ENCODE results near the gene PSMA1. TPM values are rescaled to one million over a fixed set of nuclear protein-coding genes. Genes with fewer than 3 reads are reported as not detected.
"Not testable (repeated sequence)": the region's sequence is repeated elsewhere in the genome, so short reads cannot be mapped to it uniquely, and the experiment has no call there.

PSMA1 gene
- total and polyA plus RNA-seq, 2 of the 13 experiments (the other 11 are each of a cell fraction or from before 2014, with no cell fraction given): 188 to 229 TPM

- peak; percentile 56; the same call in 1 of the 2 replicates for TF ChIP-seq FOXP4 (CRISPR knock-in tag; IDR thresholded peaks at IDR 0.05)
- TF ChIP-seq ZNF253 (CRISPR knock-in tag; IDR thresholded peaks at IDR 0.05; ENCODE audit: borderline replicate concordance): no peak
- TF ChIP-seq ELF4 (CRISPR knock-in tag; IDR thresholded peaks at IDR 0.05; ENCODE audit: borderline replicate concordance): peak; percentile 64
- 0 out of 2 replicates have a peak, but pooled peaks have one; percentile 40 for TF ChIP-seq ZNF615 (CRISPR knock-in tag; IDR thresholded peaks at IDR 0.05; ENCODE audit: borderline replicate concordance)
- peak; percentile 85 for TF ChIP-seq ZNF510 (CRISPR knock-in tag; IDR thresholded peaks at IDR 0.05; ENCODE audit: low read depth)
- peak; percentile 78 for TF ChIP-seq ZNF770 (CRISPR knock-in tag; IDR thresholded peaks at IDR 0.05)
Measured at GRCh38 chr11:14519917-14520746, at the start of gene PSMA1 (continued).

- H3K4me2 ChIP-seq (ENCODE audit: low read depth, low read length); H3K36me3 ChIP-seq (replicated peaks in 1 of 2; ENCODE audit: control insufficient read depth in 1 of 2, insufficient read depth in 2 of 2, low read length in 2 of 2); H4K20me1 ChIP-seq (ENCODE audit: insufficient read depth, low read length); H2AFZ ChIP-seq (ENCODE audit: low read length); FAIRE-seq; ATAC-seq; H3K79me2 ChIP-seq (ENCODE audit: insufficient read depth, low read length); H3K27ac ChIP-seq (ENCODE audit: extremely low read length, insufficient read depth, low read length); CTCF ChIA-PET (ENCODE audit: low intra/inter-chr PET ratio, low total read pairs); intact Hi-C loops (cut with micrococcal nuclease; ENCODE audit: unreplicated experiment); DNase-seq (ENCODE audit: low spot score); H3K9ac ChIP-seq (ENCODE audit: insufficient read depth, low read depth, low read length); H3K9me3 ChIP-seq (ENCODE audit: low read length); H3K4me3 ChIP-seq (replicated peaks in 1 of 3; ENCODE audit: insufficient read depth in 1 of 3, low read depth in 2 of 3, low read length in 3 of 3); H3K27me3 ChIP-seq (ENCODE audit: control insufficient read depth in 1 of 2, insufficient read depth in 2 of 2, low read length in 2 of 2); POLR2A ChIA-PET; in situ Hi-C loops (cut with HindIII; ENCODE audit: extremely low pct_ligation_motif_present, low pct_unique_long_range_greater_than_20kb); BruUV-seq (replicated peaks): not testable (repeated sequence)
- peaks cover 38% of the 10 kb centered on the region for H3K4me1 ChIP-seq (ENCODE audit: insufficient read depth, low read length)
- WGBS (ENCODE audit: low lambda C conversion rate): 94% methylated on average over 5 of the region's 6 CpGs
Measured at GRCh38 chr11:14569516-14569915, 49.3 kb upstream of the PSMA1 start.
